MV-4-11 (cell line): Measurements from ENCODE around the gene TSPAN13.

Experiments
- DNase-seq: peaks from one replicate; lab custom pipeline; 2025; lab: John Stamatoyannopoulos, UW

The TSPAN13 gene

GRCh38 chr7:16812542-16813231, 59.1 kb downstream of the TSPAN13 start:
- no peak for DNase-seq

- peak; percentile 57 for DNase-seq
Observed at GRCh38 chr7:16813232-16813616, 59.7 kb downstream of the TSPAN13 start.

GRCh38 chr7:16815001-16815400, 61.4 kb downstream of the TSPAN13 start:
- DNase-seq: no peak

GRCh38 chr7:16816824-16817223, 63.3 kb downstream of the TSPAN13 start:
- DNase-seq: peak; percentile 93

- peak; percentile 12 for DNase-seq
Observed at GRCh38 chr7:16817536-16817935, 64.0 kb downstream of the TSPAN13 start.

GRCh38 chr7:16818732-16819131, 65.2 kb downstream of the TSPAN13 start:
- DNase-seq: no peak

- DNase-seq: no peak
Observed at GRCh38 chr7:16822029-16822428, 68.5 kb downstream of the TSPAN13 start.

- no peak for DNase-seq
Observed at GRCh38 chr7:16826060-16826459, 72.5 kb downstream of the TSPAN13 start.

- no peak for DNase-seq
Observed at GRCh38 chr7:16833373-16833772, 79.8 kb downstream of the TSPAN13 start.
